SK-N-SH (cell line): ENCODE results near the gene OLFM2. TPM values are rescaled to one million over a fixed set of nuclear protein-coding genes. Genes with fewer than 3 reads are reported as not detected.

Source experiments
- CTCF ChIA-PET: fragments of 300-600, 350-600 bp; formaldehyde crosslinking; extraction: SDS; loops from one replicate; lab custom pipeline; 2021; lab: Yijun Ruan, JAX
- POLR2A ChIA-PET: fragments of 350-600 bp; sonication (Branson Sonifier 250); formaldehyde crosslinking; extraction: SDS; loops from one replicate; lab custom pipeline; 2020; ENCODE audit warnings: antibody characterized with exemption, inconsistent platforms; lab: Yijun Ruan, JAX
- DNase-seq: peaks from one replicate; pipeline ENCODE4 v3.0.0; 2012
- H2AFZ ChIP-seq: fragments of 200-600 bp; sonication (generic); 2 replicates; pipeline ENCODE4 v1.8.1; 2016; ENCODE audit warnings: antibody characterized with exemption, mild to moderate bottlenecking, low read depth
- H3F3A ChIP-seq: fragments of 200-600 bp; sonication (generic); replicated peaks from 2 replicates; pipeline ENCODE3; 2016; ENCODE audit warnings: antibody characterized with exemption, mild to moderate bottlenecking; ENCODE audit not compliant: insufficient read depth
- H3K27ac ChIP-seq, 2 experiments: fragments of 200-500 bp in 1 of 2; fragments of 200-600 bp in 1 of 2; sonication (Bioruptor generic) in 1 of 2; sonication (generic), shearing (Covaris generic) in 1 of 2; 2 replicates each; pipeline versions ENCODE4 v1.5.1 to v1.6.1; 2014 to 2016; ENCODE audit warnings: low read depth in 2 of 2, inconsistent platforms in 1 of 2, low read length in 1 of 2, mild to moderate bottlenecking in 1 of 2, mixed read lengths in 1 of 2
- H3K27me3 ChIP-seq: fragments of 200-600 bp; sonication (generic), shearing (Covaris generic); 2 replicates; pipeline ENCODE4 v1.6.1; 2016; ENCODE audit warnings: mixed run types; ENCODE audit not compliant: insufficient read depth
- H3K36me3 ChIP-seq, 2 experiments: fragments of 200-500 bp in 1 of 2; fragments of 200-600 bp in 1 of 2; sonication (Bioruptor generic) in 1 of 2; sonication (generic) in 1 of 2; replicated peaks in 1 of 2; 2 replicates each; pipeline versions ENCODE3 to v1.5.1; 2014 to 2016; ENCODE audit warnings: low read length in 1 of 2, mild to moderate bottlenecking in 1 of 2; ENCODE audit not compliant: insufficient read depth in 2 of 2, control insufficient read depth in 1 of 2
- H3K4me1 ChIP-seq, 2 experiments: fragments of 200-500 bp in 1 of 2; fragments of 200-600 bp in 1 of 2; sonication (Bioruptor generic) in 1 of 2; sonication (generic), shearing (Covaris generic) in 1 of 2; 2 replicates each; pipeline versions ENCODE4 v1.5.1 to v1.6.1; 2014 to 2016; ENCODE audit warnings: low read depth in 1 of 2, low read length in 1 of 2, mixed run types in 1 of 2; ENCODE audit not compliant: insufficient read depth in 2 of 2, control insufficient read depth in 1 of 2
- H3K4me2 ChIP-seq: fragments of 200-600 bp; sonication (generic), shearing (Covaris generic); 2 replicates; pipeline ENCODE4 v1.6.1; 2017; ENCODE audit warnings: mixed run types
- H3K4me3 ChIP-seq, 2 experiments: fragments of 200-500 bp in 1 of 2; fragments of 200-600 bp in 1 of 2; sonication (Bioruptor generic) in 1 of 2; sonication (generic), shearing (Covaris generic) in 1 of 2; 2 replicates each; pipeline versions ENCODE4 v1.5.1 to v1.8.1; 2014 to 2016; ENCODE audit warnings: low read depth in 2 of 2, inconsistent platforms in 1 of 2, low read length in 1 of 2, mild to moderate bottlenecking in 1 of 2, mixed read lengths in 1 of 2, moderate library complexity in 1 of 2
- H3K79me2 ChIP-seq: fragments of 200-600 bp; sonication (generic); 2 replicates; pipeline ENCODE4 v1.8.1; 2017; ENCODE audit warnings: mild to moderate bottlenecking; ENCODE audit not compliant: insufficient read depth
- H3K9ac ChIP-seq: fragments of 200-600 bp; sonication (generic); 2 replicates; pipeline ENCODE4 v1.6.1; 2017; ENCODE audit warnings: mixed run types
- H3K9me2 ChIP-seq: fragments of 200-600 bp; sonication (generic); 2 replicates; pipeline ENCODE4 v1.6.1; 2017; ENCODE audit warnings: mixed run types
- H3K9me3 ChIP-seq: fragments of 200-600 bp; sonication (generic); 2 replicates; pipeline ENCODE4 v1.6.1; 2017; ENCODE audit warnings: mixed run types, mild to moderate bottlenecking, moderate library complexity
- H4K20me1 ChIP-seq: fragments of 200-600 bp; sonication (generic); 2 replicates; pipeline ENCODE4 v1.6.1; 2017; ENCODE audit warnings: mild to moderate bottlenecking, mixed run types; ENCODE audit not compliant: insufficient read depth
- CHD2 ChIP-seq: fragments of 150-350 bp; IDR thresholded peaks from 2 replicates; pipeline ENCODE4 v1.6.1; 2018; ENCODE audit warnings: low read length; ENCODE audit not compliant: partially characterized antibody
- EP300 ChIP-seq, 2 experiments: IDR thresholded peaks; 2 replicates each; pipeline versions ENCODE4 v1.4.0 to v1.6.1; 2012; ENCODE audit warnings: borderline replicate concordance in 1 of 2, low read depth in 1 of 2, low read length in 1 of 2
- EZH2phosphoT487 ChIP-seq: fragments of 200-600 bp; sonication (generic); IDR thresholded peaks from 2 replicates; pipeline ENCODE4 v1.6.1; 2017; ENCODE audit warnings: low read depth, mixed run types, mild to moderate bottlenecking, antibody characterized with exemption, moderate library complexity, borderline replicate concordance
- FOSL2 ChIP-seq: IDR thresholded peaks from 2 replicates; pipeline ENCODE4 v1.4.0; 2012; ENCODE audit warnings: low read depth, mild to moderate bottlenecking, moderate library complexity, borderline replicate concordance
- FOXJ3 ChIP-seq: sonication (generic); formaldehyde crosslinking; IDR thresholded peaks from 2 replicates; pipeline ENCODE4 v1.5.1; 2020; ENCODE audit warnings: mild to moderate bottlenecking, missing genetic modification reagents
- GABPA ChIP-seq: IDR thresholded peaks from 2 replicates; pipeline ENCODE4 v1.4.0; 2012; ENCODE audit warnings: low read depth, mild to moderate bottlenecking
- GATA2 ChIP-seq: sonication (generic); formaldehyde crosslinking; IDR thresholded peaks from 2 replicates; pipeline ENCODE4 v1.5.0; 2020; ENCODE audit warnings: mild to moderate bottlenecking, missing genetic modification reagents
- JUND ChIP-seq: IDR thresholded peaks from 2 replicates; pipeline ENCODE4 v1.4.0; 2012
- NFIC ChIP-seq: IDR thresholded peaks from 2 replicates; pipeline ENCODE4 v1.4.0; 2012; ENCODE audit warnings: borderline replicate concordance
- RFX5 ChIP-seq: IDR thresholded peaks from 2 replicates; pipeline ENCODE4 v1.6.1; 2012; ENCODE audit warnings: mild to moderate bottlenecking, improper control_type of control experiment, low read length
- SIN3A ChIP-seq: IDR thresholded peaks from 2 replicates; pipeline ENCODE4 v1.6.1; 2012; ENCODE audit warnings: low read depth, mild to moderate bottlenecking, low read length, moderate library complexity, borderline replicate concordance
- SMC3 ChIP-seq: IDR thresholded peaks from 2 replicates; pipeline ENCODE4 v1.6.1; 2012; ENCODE audit warnings: low read depth, low read length, improper control_type of control experiment
- TEAD4 ChIP-seq: IDR thresholded peaks from 2 replicates; pipeline ENCODE4 v1.4.0; 2012; ENCODE audit warnings: mild to moderate bottlenecking, borderline replicate concordance; ENCODE audit not compliant: insufficient read depth
- YY1 ChIP-seq: IDR thresholded peaks from 2 replicates; pipeline ENCODE4 v1.4.0; 2012; ENCODE audit warnings: low read depth, mild to moderate bottlenecking
- WGBS: methylation state at CpG from one replicate; pipeline ENCODE4 v1.1.6; 2017; ENCODE audit warnings: low lambda C conversion rate; 5-methylcytosine and 5-hydroxymethylcytosine counted together
- polyA plus RNA-seq, 3 experiments: library from polyadenylated mRNA; depleted of rRNA; stranded (reverse); fragments of >200 nt; gene quantifications; 2 replicates each; pipeline ENCODE4 v1.2.3, GENCODE V29; 2012
- TF ChIP-seq, protein P1 (sequence below): fragments of 200-600 bp; sonication (generic); IDR thresholded peaks from 2 replicates; pipeline ENCODE4 v1.6.1; 2017; ENCODE audit warnings: antibody characterized with exemption, mild to moderate bottlenecking, moderate library complexity
- TF ChIP-seq, protein P2 (sequence below): fragments of 150-350 bp; IDR thresholded peaks from 2 replicates; pipeline ENCODE4 v1.6.1; 2016; ENCODE audit warnings: mild to moderate bottlenecking, low read depth, low read length
- TF ChIP-seq, protein P3 (sequence below): IDR thresholded peaks from 2 replicates; pipeline ENCODE4 v1.6.1; 2012; ENCODE audit warnings: mild to moderate bottlenecking, low read depth, low read length, moderate library complexity
- TF ChIP-seq, protein P4 (sequence below): IDR thresholded peaks from 2 replicates; pipeline ENCODE4 v1.4.0; 2012; ENCODE audit warnings: low read depth, borderline replicate concordance

The OLFM2 gene
- polyA plus RNA-seq, 1 of the 3 experiments (the other 2 are of a cell fraction) = 10.7 TPM

DNA sequence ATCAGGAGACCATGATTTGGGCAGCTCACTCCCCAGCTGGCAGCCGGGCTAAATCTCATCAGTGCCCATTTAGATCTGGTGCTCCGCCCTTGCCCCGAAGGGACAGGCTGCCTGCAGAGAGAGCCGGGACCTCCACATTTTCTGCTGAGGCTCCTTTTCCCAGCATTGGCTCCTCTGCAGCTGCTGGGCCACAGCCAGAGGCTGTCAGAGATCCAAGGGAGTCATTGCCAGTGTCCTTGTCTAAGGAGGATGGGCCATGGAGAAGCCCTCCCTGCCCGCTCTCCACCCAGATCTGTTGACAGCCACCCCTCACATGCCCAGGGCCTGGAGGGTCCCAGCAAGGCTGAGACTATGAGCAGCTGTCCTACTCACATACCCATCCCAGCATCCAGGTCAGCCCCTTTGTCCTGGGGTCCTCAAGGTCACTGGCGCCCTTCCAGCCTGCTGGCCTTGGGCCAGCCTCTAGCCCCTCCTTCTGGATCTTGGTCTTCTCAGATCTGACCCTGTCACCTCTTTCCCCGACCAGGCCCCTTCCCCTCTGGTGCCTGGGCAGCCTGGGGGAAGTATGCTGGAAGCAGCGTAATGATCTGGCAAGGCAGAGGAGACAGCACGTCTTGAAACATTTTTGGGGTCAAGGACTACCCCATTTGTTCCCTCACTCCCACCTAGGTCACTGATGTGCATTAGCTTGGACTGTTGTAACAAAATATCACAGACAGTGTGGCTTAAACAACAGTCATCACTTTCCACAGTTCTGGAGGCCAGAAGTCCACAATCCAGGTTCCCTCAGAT is 93.3 kb downstream of the OLFM2 start:
- Histone ChIP-seq H3K27ac (no peak overlapping the region), H3F3A (no peaks in the 10 kb centered on the region), H4K20me1 (peaks cover 19% of the 10 kb centered on the region), H3K36me3 (peaks cover 25 to 54% of the 10 kb centered on the region in 2 experiments), H3K27me3 (no peaks in the 10 kb centered on the region), H3K9me2 (no peaks in the 10 kb centered on the region), H3K9ac (no peak overlapping the region), H3K79me2 (peaks cover 14% of the 10 kb centered on the region; the same call in 1 of the 2 replicates), H3K4me3 (no peak overlapping the region), H2AFZ (no peak overlapping the region), H3K9me3 (no peaks in the 10 kb centered on the region), H3K4me2 (no peak overlapping the region), H3K4me1 (peaks cover 0 to 4% of the 10 kb centered on the region in 2 experiments; a peak in 2 of 4 replicates)
- TF ChIP-seq SIN3A = no peak
- no peak for TF ChIP-seq GATA2 (CRISPR knock-in tag)
- TF ChIP-seq, protein P1, sequence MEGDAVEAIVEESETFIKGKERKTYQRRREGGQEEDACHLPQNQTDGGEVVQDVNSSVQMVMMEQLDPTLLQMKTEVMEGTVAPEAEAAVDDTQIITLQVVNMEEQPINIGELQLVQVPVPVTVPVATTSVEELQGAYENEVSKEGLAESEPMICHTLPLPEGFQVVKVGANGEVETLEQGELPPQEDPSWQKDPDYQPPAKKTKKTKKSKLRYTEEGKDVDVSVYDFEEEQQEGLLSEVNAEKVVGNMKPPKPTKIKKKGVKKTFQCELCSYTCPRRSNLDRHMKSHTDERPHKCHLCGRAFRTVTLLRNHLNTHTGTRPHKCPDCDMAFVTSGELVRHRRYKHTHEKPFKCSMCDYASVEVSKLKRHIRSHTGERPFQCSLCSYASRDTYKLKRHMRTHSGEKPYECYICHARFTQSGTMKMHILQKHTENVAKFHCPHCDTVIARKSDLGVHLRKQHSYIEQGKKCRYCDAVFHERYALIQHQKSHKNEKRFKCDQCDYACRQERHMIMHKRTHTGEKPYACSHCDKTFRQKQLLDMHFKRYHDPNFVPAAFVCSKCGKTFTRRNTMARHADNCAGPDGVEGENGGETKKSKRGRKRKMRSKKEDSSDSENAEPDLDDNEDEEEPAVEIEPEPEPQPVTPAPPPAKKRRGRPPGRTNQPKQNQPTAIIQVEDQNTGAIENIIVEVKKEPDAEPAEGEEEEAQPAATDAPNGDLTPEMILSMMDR = no peak
- TF ChIP-seq JUND = no peak
- TF ChIP-seq FOSL2 = no peak
- no peak for TF ChIP-seq GABPA
- TF ChIP-seq TEAD4 = no peak
- no peak for TF ChIP-seq EZH2phosphoT487
- TF ChIP-seq RFX5 = no peak
- no peak for TF ChIP-seq SMC3
- no peak for TF ChIP-seq NFIC
- TF ChIP-seq, protein P2, sequence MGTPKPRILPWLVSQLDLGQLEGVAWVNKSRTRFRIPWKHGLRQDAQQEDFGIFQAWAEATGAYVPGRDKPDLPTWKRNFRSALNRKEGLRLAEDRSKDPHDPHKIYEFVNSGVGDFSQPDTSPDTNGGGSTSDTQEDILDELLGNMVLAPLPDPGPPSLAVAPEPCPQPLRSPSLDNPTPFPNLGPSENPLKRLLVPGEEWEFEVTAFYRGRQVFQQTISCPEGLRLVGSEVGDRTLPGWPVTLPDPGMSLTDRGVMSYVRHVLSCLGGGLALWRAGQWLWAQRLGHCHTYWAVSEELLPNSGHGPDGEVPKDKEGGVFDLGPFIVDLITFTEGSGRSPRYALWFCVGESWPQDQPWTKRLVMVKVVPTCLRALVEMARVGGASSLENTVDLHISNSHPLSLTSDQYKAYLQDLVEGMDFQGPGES = no peak
- TF ChIP-seq FOXJ3 = no peak
- TF ChIP-seq, protein P3, sequence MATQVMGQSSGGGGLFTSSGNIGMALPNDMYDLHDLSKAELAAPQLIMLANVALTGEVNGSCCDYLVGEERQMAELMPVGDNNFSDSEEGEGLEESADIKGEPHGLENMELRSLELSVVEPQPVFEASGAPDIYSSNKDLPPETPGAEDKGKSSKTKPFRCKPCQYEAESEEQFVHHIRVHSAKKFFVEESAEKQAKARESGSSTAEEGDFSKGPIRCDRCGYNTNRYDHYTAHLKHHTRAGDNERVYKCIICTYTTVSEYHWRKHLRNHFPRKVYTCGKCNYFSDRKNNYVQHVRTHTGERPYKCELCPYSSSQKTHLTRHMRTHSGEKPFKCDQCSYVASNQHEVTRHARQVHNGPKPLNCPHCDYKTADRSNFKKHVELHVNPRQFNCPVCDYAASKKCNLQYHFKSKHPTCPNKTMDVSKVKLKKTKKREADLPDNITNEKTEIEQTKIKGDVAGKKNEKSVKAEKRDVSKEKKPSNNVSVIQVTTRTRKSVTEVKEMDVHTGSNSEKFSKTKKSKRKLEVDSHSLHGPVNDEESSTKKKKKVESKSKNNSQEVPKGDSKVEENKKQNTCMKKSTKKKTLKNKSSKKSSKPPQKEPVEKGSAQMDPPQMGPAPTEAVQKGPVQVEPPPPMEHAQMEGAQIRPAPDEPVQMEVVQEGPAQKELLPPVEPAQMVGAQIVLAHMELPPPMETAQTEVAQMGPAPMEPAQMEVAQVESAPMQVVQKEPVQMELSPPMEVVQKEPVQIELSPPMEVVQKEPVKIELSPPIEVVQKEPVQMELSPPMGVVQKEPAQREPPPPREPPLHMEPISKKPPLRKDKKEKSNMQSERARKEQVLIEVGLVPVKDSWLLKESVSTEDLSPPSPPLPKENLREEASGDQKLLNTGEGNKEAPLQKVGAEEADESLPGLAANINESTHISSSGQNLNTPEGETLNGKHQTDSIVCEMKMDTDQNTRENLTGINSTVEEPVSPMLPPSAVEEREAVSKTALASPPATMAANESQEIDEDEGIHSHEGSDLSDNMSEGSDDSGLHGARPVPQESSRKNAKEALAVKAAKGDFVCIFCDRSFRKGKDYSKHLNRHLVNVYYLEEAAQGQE = no peak
- no peak for TF ChIP-seq YY1
- TF ChIP-seq, protein P4, sequence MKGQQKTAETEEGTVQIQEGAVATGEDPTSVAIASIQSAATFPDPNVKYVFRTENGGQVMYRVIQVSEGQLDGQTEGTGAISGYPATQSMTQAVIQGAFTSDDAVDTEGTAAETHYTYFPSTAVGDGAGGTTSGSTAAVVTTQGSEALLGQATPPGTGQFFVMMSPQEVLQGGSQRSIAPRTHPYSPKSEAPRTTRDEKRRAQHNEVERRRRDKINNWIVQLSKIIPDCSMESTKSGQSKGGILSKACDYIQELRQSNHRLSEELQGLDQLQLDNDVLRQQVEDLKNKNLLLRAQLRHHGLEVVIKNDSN = no peak
- no peak for TF ChIP-seq EP300 (IDR thresholded peaks at IDR 0.05; ENCODE audit: borderline replicate concordance in 1 of 2, low read depth in 1 of 2, low read length in 1 of 2)
- TF ChIP-seq CHD2 = no peak
- ChIA-PET CTCF (interaction anchor here (1.3 kb wide), 1 partner anchor 15 kb away, joined by 4 read pairs; no protein-coding TSS in a partner anchor), POLR2A (no interaction called here)
- no peak for DNase-seq
- 96% methylated on average over 5 of the region's 9 CpGs for WGBS
